GM21737 (cell line): ENCODE measurements around the gene CAPN6.

Source experiments
- ATAC-seq: cut with Tn5 transposase; IDR thresholded peaks from one replicate; pipeline ENCODE4 v1.9.1; 2021; ENCODE audit warnings: mild to moderate bottlenecking, moderate library complexity; ENCODE audit not compliant: unreplicated experiment

CAPN6 gene

DNA sequence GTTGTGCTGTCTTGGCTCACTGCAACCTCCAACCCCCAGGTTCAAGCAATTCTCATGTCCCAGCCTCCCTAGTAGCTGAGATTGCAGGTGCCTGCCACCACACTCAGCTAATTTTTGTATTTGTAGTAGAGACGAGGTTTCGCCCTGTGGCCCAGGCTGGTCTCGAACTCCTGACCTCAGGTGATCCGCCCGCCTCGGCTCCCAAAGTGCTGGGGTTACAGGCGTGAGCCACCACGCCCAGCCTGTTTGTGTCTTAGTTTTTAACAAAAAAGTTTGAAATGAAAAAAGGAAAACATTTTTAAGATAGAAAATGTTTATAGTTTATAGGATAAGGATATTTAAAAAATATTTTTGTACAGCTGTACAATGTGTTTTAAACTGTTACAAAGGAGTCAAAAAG, 62.4 kb downstream of the CAPN6 start:
- ATAC-seq = no peak

- no peak for ATAC-seq
These were observed 70.0 kb downstream of the CAPN6 start for GRCh38 chrX:111200327-111200726.

DNA sequence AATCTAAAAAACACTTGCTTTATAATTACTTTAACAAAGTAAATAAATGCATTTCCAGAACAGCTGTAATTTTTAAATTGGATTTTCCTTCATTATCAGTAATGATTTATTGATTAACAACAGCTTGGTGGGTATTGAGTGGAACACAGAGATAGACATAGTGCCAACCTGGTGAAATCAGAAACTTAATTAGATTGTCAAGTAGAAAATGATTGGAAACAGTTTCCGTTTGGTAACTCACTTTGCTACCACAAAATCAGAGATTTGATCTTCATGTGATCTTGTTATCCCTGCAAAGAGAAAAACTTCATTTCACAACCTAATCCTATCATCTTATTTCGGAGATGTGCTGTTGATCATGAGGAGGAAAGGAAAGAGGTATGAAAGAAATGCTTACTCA, 70.8 kb downstream of the CAPN6 start:
- no peak for ATAC-seq
